GM19328 (cell line): ENCODE results near the gene RFX3.

ENCODE experiments used
- ATAC-seq: cut with Tn5 transposase; IDR thresholded peaks from one replicate; pipeline ENCODE4 v1.9.1; 2021; ENCODE audit warnings: mild to moderate bottlenecking, moderate library complexity; ENCODE audit not compliant: unreplicated experiment

RFX3 gene

DNA sequence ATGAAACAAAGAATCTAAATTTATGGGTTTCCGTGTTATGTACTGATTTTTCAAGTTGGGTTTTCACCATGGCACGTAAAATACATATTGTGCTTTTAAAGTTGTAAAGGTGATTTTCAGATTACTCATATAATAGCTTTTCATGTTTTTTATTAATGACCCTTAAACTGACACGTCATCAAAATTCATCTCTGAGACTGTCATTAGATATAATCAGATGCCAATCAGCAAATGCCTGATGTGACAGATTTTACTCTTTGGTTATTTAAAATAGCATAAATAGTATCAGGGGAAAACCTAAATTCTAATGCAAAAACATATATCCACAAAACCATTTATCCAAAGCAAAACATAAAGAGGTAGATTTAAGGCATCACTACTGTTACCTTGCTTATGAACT, 11.0 kb downstream of the RFX3 start:
- no peak for ATAC-seq

DNA sequence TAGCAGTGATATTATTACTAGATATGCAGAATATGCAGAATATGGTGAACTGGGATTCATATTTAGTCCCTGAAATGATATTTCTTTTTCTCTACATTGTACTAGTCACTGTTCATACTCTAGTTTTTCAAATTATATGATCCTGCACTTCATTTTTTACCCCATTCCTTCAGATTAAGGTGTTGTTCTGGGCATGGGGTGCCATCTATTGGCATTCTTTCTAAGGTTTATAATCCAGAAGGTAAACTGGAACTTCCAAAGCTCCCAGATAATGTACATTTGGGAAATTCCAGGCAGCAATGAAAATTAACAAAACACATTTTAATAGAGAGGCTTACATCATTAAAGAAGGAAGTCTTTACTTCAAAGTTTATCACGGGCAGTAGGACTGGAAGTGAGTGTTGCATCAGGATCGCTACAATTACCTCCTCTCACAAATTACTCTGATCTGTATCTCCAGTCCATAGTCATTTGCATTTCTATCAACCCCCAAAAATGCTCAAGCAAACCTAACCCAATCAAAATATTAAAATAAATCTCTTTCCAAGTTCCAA, 12.5 kb downstream of the RFX3 start:
- ATAC-seq: no peak

DNA sequence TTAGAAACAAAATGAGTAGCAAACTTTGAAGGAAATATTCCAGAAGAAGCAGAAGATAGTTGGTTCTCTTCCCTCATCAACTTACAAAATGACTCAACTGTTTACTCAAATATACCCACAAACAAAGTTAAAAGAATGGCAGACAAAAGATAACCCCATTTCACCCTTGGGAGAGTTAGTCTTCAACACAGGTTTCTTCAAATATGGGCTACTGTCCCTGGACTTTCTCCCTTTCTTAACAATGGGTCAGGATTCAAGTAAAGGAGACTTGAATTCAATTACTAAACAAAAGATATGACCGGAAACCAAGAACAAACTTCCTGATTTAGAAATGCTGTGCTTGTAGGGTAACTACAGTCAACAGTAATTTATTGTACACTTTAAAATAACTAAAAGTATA, 14.2 kb downstream of the RFX3 start:
- ATAC-seq: no peak

DNA sequence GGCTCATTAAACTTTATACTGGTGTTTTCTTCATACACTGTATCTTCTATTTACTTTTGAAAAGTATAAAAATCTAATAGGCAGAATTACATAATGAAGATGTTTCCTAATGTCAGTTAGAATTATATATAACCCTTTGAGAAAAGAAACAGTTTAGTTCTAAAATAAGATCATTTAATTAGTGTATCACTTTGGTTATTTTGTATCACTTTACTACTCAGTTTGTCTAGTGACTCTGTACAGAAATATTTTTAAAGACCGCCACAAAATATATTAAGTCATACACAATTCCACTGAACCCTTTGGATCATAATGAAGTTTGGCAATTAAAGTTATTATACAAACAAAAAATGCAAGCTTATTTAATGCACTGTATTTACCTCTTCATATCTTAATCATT, 15.0 kb downstream of the RFX3 start:
- no peak for ATAC-seq

DNA sequence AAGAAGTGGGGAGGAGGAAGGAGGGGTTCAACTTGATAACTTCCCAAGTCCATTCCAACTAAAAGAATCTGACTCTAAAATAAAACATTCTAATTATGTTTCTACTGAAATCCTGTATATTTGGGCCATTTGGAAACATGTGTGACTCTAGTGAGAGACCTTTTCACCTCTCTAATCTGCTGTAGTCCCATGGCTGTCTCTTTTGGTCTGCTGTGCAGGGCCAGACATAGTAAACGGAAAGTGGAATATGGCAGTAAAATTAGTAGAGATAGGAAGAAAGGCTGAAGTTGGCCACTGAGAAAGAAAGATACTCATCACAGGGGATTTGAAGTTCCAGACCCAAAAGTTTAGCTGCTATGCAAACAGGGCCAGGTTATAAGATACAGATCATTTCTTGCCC, 15.9 kb downstream of the RFX3 start:
- ATAC-seq: no peak

DNA sequence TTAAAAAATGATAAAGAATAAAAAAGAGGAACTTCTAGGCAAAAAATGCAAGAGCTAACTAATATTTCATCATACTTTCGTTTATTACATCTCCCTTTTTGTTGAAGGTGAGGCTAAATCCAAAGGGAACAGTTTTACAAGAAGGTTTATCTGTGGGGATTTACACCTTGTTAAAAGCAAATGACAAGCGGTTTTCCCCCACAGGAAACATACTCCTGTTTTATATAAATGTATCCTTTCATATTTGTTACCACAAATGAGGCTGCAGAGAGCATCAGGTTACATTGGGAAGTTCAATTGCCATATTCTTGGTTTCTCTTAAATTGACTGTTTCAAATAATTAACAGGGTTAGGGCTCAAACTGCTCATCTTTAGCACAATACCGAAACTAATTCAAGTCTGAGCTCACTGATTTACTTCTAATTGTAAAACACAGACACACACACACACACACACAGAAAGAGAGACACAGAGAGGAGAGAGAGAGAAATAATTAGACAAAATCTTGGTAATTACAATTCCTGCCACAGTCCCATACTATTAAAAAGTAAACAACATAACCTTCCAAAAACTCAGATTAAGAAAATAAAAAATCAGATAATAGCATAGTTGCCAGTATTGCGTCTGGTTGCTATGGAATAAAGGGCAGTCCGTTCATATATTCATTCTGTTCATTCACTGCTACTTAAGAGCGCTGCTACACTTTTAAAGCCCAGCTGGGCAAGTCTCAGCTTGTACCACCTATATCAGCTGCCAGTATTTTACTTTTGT, 17.1 kb downstream of the RFX3 start:
- ATAC-seq: no peak

DNA sequence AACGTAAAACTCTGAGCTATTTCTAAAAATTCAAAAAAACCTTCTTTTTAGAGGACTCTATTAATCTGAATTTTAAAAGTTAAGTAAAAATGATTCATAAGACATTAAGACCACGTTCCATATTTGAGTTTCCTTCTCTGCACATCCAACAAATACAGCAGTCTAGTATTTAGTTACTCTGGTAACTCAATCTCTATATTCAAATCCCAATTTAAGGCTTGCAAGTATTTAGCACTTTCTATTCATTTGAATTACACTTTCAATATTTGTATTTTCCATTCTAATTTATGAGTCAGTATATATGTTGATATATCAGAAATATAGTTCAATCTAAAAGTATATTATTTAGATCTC, 17.7 kb downstream of the RFX3 start:
- ATAC-seq: no peak

DNA sequence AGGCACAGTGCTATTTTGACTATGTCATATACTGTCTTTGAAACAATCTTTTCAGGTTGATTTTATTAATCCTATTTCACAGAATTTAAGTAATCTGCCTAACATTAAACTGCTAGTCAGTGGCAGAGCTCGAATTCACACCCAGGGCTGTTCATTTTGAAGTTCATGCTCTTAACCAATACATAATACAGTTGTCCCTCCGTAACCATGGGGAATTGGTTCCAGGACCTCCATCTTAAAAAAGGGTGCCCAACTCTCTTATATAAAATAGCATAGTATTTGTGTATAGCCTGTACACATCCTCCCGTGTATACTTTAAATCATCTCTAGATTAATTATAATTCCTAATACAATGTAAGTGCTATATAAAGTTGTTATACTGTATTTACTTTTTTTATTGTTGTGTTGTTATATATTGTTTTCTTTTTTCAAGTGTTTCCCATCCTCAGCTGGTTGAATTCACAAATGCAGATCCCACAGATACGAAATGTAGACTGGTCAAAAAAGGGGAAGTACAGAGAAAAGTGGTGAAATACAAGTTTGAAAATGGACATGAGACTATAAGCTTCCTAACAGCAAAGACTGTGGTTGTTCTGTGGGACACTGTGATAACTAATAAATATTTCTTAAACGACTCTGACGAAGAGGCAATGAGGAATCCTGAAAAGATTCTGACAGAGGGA, 18.3 kb downstream of the RFX3 start:
- ATAC-seq: no peak

DNA sequence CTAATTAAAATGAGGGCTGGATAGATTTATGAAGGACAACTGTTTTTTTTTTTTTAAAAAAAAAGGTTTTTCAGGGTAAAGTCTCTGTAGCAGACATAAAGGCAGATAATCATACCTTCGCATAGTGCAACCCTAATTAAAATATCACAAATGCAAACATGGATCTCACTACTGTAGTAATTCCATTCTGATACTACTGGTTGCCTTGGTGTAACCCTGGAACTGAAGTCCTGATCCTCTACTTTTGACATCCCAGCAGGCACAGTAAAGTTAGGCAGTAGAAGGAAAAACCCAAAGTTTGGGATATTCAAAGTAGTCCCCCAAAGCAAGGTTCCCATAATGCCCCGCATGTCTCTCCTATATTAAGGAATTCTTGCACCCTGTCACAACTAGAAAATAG, 19.6 kb downstream of the RFX3 start:
- ATAC-seq: no peak

DNA sequence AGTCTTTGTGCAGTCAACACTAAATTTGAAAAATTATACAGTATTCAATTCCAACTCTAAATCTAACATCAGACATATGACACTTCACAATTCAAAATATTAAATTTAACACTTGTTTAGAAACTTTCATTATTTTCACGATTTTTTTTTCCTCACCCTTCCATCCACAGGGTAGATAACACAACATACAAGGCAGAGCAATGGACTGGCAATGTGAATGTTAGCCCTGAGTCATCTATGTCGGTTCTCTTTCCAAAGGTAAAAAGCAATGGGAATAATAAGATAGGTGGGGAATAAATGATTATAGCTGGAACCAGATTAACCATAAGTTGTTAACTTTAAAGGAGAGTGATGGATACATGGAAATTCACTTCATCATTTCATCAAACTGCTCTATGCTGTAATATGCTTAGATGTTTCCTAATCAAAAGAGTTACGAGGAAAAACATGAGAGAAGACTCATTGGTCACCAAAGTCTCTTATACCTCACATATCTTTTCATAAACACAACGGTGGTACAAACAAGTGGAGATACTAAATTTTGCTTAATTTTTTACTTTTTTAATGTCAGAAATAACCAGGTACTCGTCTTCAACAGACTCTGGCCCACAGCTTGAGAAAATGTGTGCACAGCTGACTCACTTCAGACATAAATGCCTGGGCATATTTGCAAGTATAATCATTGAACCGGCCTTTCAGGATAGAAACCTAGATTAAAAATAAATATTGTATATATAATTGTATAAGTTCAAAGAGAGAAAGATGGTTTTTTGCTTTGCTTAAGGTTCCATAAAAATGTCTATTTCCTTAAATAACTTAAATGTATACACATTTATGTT, 23.0 kb downstream of the RFX3 start:
- no peak for ATAC-seq

DNA sequence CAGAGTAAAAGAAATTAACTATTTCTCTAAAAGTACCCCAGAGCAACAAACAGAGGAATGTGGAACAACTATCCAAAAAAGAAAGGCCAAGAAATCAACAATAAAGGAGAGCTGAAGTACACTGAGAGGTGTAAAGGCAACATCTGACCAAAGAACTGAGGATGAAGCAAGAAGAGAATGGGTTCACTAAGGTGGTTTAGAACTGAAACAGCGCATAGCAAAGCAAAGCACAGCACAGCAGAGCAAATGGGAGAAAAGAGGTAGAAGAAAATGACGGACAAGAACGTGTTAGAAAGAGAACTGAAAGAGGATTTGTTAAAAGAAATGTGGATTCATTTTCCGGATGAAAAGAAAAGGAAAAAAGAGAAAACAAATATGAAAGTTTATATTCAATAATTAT, 25.8 kb downstream of the RFX3 start:
- no peak for ATAC-seq

DNA sequence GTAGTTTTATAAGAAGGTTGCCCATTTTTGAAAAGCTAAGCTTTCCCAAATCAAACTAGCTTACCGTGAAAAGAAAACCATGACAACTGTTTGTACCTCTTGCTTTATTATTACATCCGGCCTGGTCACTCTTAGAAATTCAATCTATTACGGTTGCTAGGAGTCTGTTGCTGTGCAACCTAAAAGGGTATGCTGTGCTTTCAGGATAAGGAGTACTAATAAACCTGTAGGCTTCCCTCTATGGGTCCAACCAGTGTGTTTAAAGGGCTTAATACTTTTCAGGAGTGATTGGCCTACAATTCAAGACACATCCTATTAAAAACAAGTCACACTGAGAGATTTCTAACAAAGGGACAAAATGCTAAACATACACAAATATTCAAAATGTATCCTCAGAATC, 27.1 kb downstream of the RFX3 start:
- ATAC-seq: no peak

DNA sequence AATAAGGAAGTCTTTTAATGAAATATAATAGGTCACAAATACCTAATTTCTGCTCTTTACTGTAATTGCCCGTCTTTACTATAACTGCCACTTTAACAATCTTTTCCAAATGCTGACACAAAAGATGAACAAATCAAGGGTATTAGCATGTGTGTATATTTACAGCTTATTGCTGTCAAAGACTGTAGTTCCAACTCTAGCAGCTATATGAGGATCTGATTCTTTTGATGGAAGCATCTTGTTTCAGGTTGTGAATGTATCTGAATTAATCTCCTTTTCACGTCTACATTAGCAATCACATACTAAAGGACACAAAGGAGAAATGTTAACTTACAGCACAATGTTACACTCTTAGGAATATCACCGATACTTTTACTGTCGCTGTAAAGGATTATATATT, 27.9 kb downstream of the RFX3 start:
- ATAC-seq: no peak

DNA sequence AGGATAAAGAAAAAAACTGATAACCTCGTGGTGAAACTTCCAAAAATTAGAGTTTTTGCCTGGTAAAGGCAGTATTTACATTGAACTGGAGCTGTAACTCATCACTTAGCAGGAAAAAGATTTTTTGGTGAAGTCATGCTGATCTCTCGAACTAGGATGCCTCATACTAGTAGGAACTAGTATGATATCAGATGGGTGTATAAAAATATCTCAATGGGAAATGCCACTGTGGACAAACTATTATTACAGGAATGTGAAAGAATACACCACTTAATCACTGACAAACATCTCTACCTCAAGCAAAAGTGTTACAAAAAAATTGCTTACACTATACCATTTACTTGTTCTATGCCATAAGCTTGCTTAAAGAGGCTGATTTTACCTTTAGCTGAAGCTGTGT, 28.4 kb downstream of the RFX3 start:
- no peak for ATAC-seq

DNA sequence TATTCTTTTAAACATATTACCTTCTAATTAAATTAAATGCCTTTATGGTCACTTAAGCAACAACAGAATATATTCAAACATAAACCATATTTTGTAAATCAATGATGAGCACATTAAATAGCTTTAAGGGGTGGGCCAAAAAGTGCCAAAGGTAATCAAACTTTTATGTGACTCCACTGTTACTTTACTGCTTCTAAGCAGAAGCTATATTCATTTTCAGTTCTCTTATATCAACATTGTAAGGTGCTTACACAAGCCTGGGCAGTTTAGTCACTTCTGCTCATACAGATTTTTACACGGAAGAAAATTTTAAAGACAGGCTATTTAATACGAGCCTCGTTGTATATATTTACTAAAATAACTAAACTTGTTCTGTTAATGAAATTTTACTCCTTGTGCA, 29.9 kb downstream of the RFX3 start:
- no peak for ATAC-seq

DNA sequence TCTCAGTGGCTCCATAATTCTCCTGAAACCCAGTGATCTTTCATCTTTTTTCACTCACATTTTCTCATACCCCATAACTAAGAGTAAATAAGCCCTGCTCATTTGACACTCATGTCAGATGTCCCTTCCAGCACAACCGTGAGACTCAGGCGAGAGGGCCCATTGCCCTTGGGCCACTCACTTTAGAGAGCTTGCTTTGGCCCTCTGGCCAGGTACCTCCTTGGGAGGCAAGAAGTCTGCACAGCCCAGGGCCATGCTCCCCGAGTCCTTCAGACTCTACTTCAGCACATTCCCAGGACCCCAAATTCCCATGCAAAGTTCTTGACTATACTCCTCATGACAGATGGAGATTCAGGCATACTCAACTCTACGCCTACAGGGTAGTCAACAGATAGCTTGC, 33.6 kb downstream of the RFX3 start:
- no peak for ATAC-seq

DNA sequence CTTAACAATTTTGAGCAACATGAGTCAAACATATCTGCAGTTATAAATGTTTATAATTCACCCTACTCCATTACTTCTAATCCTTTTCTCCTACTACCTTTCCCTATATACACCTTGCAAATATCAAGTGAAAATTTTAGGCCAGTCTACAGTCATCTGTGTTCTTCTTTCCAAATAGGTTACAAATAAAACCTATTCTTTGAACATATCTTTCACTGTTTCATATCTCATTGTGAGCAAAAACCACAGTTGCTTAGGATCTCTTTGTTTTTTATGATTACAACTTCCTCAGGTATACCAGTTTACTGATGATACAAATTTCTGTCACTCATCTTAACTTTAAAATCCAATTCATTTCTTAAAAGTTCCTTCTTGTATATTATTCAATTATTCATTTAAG, 34.4 kb downstream of the RFX3 start:
- ATAC-seq: no peak

DNA sequence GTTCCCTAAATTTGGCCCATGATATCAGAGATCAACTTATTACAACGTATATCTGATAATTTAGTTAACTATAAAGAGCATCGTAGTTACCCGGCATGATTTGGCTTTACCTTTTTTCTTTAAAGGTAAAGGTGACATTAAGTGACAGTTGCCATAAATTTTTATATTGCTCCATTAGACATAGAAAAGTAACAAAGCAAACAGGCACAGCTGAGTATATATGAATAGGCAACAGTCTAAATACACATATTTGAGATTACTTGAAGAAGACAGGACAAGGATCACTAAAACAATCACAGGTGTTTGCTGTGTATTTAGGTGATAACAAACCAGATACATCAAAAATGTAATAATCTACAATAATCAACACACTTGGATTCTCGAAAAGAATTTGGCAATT, 34.8 kb downstream of the RFX3 start:
- no peak for ATAC-seq

DNA sequence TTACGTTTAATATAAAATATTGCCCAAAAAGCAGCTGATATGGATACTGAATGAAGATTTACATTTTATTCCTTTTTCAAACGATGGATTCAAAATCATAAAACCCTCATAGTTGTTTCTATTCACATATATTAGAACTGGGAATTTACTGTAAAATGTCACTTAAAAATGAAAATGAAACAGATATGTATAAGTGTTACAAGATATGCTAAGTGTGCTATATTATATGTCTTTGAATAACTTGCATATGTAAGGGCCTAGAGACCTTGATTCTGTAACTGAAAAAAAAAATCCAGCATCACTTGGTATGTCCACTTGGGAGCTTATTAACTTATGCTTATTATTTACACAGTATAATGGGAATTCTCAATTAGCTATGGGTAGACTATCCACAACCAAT, 43.2 kb downstream of the RFX3 start:
- ATAC-seq: no peak

DNA sequence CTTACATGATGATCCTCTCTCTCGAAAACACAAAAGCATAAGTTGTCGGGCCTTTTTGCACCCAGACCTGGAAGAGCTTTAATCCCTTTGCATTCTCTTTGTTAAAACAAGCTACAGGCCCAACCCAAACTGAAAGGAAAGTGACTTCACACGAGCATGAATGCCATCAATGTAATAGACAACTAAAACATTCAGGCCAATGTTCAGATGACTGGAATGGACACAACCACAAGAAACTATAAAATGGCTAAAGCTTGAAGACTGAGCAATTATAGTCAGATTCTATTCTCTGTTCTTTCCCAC, 45.5 kb downstream of the RFX3 start:
- no peak for ATAC-seq

DNA sequence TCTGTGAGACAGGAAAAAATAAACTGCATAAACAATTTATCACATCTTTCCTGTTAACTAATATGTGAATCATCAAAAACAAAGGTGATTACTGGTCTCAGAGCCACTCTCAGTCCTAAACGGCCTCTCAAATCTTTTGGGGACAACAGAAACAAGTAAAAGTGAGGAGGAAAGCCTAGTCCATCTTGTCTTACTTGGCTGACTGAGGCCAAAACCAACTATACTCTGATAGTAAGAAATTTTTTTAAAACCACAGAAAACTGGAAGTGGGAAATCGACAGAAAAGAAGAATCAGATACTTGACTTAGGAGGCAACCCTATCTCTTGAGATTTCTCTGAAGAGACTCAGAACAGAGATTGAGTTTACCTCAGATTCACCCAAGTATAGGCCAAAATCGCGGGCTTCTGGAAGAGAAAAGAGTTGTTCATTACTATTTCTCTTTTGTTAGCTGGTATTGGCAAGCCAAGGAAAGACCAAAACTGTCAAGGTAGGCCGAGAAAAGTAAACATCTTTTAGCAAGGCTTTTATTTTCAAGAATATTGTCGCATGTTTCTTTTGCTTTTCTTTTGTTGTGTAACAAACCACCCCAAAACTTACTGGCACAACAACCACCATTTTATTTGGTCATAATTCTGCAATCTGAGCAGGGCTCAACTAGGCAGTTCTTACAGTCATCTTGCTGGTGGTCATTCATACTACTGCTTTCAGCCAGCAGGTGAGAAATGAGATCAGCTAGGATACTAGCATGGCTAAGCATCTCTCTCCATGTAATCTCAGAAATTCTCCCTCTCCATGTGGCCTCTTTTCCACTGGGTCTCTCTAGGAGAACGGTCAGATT, 46.1 kb downstream of the RFX3 start:
- peak; percentile 34 for ATAC-seq
